ENCODE data around the gene MAP4K4.

MAP4K4 gene

DNA sequence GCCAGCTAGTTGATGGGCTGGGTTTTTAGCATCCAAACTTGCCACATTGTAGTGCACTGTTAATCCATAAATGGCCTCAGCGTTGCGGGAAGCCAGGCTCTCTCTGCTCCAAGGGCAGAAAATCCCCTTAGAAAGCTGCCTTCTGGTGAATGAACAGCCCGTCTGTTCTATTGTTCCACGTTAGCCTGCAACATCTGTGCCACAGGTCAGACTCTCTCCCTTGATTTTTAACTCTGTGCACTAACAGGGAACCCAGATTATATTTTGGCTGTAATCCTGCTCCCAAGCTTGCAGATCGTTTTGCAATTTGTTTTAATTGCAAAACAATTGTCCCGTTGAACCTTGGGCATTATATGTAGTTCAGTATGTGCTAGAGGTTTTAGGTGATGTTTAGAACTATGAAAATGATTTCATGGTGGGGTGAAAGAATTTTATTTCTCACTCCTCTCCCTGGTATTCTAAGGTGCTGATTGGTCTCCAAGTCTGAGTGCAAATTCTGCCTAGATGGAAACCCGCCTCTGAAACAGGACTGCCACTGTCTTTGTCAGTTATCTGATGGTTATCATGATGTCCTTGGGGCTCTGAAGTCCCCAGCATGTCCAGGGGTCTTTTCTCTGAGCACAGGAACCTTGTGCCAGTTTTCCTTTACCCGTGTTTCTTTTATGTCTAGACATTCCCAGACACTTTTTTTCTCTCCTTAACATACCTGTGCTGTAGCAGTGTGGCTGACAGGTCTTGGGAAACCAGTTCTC is 106.6 kb downstream of the MAP4K4 start:
- in situ Hi-C loops (cut with HindIII; ENCODE audit: low pct_ligation_motif_present, low sequenced_read_pairs) = no loop called here
- no peaks in the 10 kb centered on the region for H3K36me3 ChIP-seq (replicated peaks)
- H3K4me3 ChIP-seq (ENCODE audit: low read depth, low read length) = no peak overlapping the region
- TF ChIP-seq, protein P1, sequence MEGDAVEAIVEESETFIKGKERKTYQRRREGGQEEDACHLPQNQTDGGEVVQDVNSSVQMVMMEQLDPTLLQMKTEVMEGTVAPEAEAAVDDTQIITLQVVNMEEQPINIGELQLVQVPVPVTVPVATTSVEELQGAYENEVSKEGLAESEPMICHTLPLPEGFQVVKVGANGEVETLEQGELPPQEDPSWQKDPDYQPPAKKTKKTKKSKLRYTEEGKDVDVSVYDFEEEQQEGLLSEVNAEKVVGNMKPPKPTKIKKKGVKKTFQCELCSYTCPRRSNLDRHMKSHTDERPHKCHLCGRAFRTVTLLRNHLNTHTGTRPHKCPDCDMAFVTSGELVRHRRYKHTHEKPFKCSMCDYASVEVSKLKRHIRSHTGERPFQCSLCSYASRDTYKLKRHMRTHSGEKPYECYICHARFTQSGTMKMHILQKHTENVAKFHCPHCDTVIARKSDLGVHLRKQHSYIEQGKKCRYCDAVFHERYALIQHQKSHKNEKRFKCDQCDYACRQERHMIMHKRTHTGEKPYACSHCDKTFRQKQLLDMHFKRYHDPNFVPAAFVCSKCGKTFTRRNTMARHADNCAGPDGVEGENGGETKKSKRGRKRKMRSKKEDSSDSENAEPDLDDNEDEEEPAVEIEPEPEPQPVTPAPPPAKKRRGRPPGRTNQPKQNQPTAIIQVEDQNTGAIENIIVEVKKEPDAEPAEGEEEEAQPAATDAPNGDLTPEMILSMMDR (IDR thresholded peaks at IDR 0.05; ENCODE audit: low read depth, low read length, missing control alignments) = no peak
- H3K27ac ChIP-seq = peak overlapping the region; percentile 96
- H3K27me3 ChIP-seq (replicated peaks) = no peaks in the 10 kb centered on the region
- no peak for DNase-seq

DNA sequence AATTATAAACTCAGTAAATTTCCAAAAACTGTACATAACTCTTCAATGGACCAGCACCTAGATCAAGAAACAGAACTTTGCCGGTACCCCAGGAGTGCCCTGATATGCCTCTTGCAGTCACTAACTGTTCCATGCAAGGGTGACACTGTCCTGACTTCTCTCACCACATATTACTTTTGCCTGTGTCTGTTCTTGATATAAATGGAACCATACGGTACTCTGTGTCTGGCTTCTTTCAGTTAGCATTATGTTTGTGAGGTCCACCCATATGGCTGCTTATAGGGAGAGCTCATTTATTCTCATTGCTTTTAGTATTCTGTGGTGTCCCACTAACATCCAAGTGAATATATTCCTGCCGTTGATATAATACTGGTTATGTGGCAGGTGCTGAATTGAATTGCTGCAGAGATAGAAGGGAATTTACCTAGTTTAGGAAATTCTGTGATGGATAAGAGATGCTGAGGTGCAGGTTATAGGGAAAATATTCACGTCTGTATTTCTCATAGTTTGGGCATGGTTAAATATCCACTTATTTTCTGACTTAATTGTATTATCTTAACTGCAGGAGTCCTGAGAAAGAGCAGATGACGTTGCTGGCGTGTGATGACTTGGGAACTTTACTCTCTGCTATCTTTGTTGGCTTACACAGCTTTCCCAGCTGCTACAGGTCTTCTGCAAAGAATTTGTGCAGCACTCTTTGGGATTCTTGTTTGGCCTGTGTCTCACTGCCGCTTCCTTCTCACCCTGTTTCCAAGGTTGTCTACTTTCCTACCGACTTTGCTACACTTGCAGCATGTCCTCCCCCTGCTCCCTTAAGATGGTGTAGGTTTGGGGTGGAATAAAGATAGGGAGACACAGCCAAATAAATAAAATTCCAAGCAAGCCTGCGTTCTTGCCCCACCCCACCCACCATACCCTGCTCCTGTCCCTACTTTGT is 107.9 kb downstream of the MAP4K4 start:
- H3K27ac ChIP-seq = peak overlapping the region; percentile 96
- in situ Hi-C loops (cut with HindIII; ENCODE audit: low pct_ligation_motif_present, low sequenced_read_pairs) = no loop called here
- DNase-seq = peak; percentile 93
- H3K4me3 ChIP-seq (ENCODE audit: low read depth, low read length) = no peak overlapping the region
- no peaks in the 10 kb centered on the region for H3K27me3 ChIP-seq (replicated peaks)
- TF ChIP-seq, protein P1 (IDR thresholded peaks at IDR 0.05; ENCODE audit: low read depth, low read length, missing control alignments) = no peak
- H3K36me3 ChIP-seq (replicated peaks) = no peaks in the 10 kb centered on the region

- Histone ChIP-seq H3K27me3 (replicated peaks) (no peaks in the 10 kb centered on the region), H3K36me3 (replicated peaks) (no peaks in the 10 kb centered on the region), H3K27ac (peak overlapping the region; percentile 96), H3K4me3 (ENCODE audit: low read depth, low read length) (no peak overlapping the region)
- DNase-seq = peak; percentile 84
- in situ Hi-C loops (cut with HindIII; ENCODE audit: low pct_ligation_motif_present, low sequenced_read_pairs) = no loop called here
- TF ChIP-seq, protein P1 (IDR thresholded peaks at IDR 0.05; ENCODE audit: low read depth, low read length, missing control alignments) = no peak
These were observed 108.6 kb downstream of the MAP4K4 start for GRCh38 chr2:101806123-101806522.

DNA sequence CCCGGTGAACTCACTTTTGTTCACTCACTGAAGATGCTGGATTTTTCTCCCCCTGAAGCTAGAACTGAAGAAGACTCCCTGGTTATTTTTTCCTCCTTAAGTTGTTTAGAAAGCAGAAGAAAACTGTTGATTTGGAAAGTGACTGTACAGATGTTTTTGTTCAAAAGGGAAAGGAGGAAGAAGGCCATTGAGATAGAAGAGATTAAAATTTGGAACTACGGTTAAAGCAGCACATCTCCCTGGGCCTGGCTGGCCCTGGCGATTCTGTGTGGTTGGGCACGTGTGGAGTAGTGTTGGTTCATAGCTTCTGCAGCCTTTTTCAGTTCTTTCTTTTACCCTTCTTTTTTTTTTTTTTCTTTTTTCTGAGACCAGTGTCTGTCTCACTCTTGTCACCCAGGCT is 109.2 kb downstream of the MAP4K4 start:
- TF ChIP-seq, protein P1 (IDR thresholded peaks at IDR 0.05; ENCODE audit: low read depth, low read length, missing control alignments) = no peak
- Histone ChIP-seq H3K4me3 (ENCODE audit: low read depth, low read length) (no peak overlapping the region), H3K36me3 (replicated peaks) (no peaks in the 10 kb centered on the region), H3K27ac (peak overlapping the region; percentile 96), H3K27me3 (replicated peaks) (no peaks in the 10 kb centered on the region)
- in situ Hi-C loops (cut with HindIII; ENCODE audit: low pct_ligation_motif_present, low sequenced_read_pairs) = no loop called here
- no peak for DNase-seq

- no peaks in the 10 kb centered on the region for H3K36me3 ChIP-seq (replicated peaks)
- no peak for DNase-seq
- TF ChIP-seq, protein P1 (IDR thresholded peaks at IDR 0.05; ENCODE audit: low read depth, low read length, missing control alignments) = no peak
- peak overlapping the region; percentile 96 for H3K27ac ChIP-seq
- in situ Hi-C loops (cut with HindIII; ENCODE audit: low pct_ligation_motif_present, low sequenced_read_pairs) = no loop called here
- H3K4me3 ChIP-seq (ENCODE audit: low read depth, low read length) = no peak overlapping the region
- no peaks in the 10 kb centered on the region for H3K27me3 ChIP-seq (replicated peaks)
These were observed 109.7 kb downstream of the MAP4K4 start for GRCh38 chr2:101807242-101807641.

Data from brain microvascular endothelial cell (primary cell).